Stimulated activated CD4-positive, alpha-beta T cell treated with anti-CD3 and anti-CD28 coated beads, TNF-alpha, amount 100 ng/mL, for 24 hours (primary cell): Measurements from ENCODE around the gene DCTPP1.
A peak's percentile ranks its signal among the peaks of the same experiment; 100 is the strongest.

Experiments used
- DNase-seq, 3 experiments: peaks; one replicate each; pipeline ENCODE4 v3.0.0-alpha.2; 2020; ENCODE audit warnings: low read depth in 3 of 3

Gene DCTPP1

DNA sequence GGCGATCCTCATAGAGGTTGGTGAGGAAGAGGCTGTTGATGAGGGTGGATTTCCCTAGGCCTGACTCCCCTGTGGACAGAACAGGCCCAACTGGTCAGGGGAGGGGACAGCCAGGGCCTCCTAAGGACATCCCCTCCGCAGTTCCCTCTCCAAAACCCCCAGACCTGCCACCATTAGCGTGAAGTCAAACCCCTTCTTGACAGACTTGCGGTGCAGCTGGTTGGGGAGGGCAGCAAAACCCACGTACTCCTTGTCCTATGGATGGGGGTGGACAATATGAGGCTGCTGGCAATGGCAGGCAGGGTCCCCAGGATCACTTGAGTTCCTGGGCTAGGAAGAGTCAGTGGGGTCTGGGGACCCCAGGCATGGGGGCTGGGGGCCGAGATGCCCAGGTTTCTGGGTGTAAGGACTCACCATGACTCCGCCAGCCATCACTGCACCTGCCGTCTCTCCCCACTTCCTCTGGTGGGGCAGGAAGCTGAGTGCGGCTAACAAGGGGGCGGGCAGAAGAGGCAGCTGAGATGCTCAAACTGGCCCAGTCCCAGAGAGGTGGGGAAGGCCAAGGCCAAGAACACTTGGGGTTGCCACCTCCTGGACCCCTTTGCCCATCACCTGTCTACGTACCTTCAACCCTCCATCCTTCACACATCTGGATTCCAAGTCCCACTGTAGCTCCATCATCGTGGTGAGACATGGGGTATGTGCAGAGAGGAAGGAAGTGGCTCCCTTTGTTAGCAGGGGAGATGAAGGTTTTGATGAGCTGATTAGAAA, 47.5 kb downstream of the DCTPP1 start, which contains the start of gene SEPTIN1:
Gene SEPTIN1 (minus strand): TSS at position 451 of the 771 bp plus-strand sequence. CDS start 19 bp downstream, at position 432.
- peak; percentile 53 to 80 (median 58) for DNase-seq

DNA sequence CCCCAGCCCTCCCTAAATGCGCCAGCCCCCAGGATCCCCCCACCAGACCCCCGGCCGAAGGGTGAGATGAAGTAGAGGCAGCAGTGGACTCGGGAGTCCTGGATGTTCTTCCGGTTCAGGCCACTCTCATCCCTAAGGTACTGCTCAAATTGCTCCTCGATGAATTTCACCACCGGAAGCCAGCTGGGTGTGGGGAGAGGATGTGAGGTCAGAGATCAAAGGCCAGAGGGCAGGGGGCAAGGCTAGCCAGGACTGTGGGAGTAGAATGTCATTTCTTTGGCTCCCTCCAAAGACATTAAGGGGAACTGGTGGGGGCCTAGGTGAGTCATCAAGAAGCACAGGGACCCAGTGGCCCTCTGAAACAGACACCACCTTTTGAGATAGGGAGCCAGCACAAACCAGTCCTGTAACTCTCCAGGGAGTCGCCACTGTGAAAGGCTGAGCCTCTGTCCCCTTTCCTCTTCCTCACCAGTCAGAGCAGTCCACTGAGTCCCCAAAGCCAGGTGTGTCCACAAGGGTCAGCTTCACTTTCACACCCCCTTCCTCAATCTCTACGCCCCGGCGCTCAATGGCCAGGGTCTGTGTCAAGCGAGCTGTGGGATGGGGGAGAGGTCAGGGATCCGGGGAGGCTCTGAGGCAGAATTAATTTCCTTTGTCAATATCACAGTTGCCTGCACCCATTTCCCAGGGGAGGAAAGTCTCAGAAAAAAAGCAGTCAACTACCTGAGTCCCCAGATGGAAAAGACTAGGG, 48.4 kb downstream of the DCTPP1 start:
- no peak for DNase-seq

DNA sequence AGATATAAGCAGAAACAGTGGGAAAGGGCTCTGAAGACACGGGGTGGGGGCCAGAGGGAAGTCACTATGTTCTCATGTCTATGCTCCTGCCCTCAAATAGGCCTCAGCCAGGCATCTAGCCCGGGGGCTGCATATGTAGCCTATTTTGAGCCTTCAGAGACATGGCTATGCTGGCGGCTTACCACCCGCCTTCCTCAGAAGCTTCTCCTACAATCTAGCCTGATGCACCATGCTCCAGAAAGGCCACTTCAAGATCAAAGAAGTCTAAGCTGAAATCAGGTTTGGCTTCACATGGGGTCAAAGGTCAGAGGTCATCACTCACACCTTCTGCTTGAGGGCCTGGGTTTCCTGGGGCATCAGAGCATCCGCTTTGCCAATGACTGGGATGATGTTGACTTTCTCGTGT, 49.0 kb downstream of the DCTPP1 start:
- no peak for DNase-seq

DNA sequence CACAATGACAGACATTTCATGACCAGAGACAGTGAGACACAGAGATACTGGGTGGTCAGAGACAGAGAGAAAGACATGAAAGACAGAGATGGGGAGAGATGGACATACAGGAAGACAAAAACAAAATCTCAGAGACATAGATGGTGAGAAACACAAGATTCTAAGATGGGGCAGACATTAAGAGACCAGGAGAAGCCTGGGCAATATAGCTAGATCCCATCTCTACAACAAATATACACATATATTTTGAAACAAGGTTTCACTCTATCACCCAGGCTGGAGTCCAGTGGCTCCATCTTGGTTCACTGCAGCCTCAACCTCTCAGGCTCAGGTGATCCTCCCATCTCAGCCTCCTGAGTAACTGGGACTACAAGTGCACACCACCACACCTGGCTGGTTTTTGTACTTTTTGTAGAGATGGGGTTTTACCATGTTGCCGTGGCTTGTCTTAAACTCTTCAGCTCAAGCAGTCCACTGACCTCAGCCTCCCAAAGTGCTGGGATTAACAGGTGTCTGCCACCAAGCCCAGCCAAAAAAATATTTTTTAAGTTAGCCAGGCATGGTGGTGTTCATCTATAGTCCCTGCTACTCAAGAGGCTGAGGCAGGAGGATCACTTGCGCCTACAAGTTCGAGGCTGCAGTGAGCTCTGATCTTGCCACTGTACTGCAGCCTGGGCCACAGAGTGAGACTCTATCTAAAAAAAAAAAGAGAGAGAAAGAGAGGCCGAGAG, 49.6 kb downstream of the DCTPP1 start:
- no peak for DNase-seq

- no peak for DNase-seq
Observed at GRCh38 chr16:30379158-30379783, 50.6 kb downstream of the DCTPP1 start.

DNA sequence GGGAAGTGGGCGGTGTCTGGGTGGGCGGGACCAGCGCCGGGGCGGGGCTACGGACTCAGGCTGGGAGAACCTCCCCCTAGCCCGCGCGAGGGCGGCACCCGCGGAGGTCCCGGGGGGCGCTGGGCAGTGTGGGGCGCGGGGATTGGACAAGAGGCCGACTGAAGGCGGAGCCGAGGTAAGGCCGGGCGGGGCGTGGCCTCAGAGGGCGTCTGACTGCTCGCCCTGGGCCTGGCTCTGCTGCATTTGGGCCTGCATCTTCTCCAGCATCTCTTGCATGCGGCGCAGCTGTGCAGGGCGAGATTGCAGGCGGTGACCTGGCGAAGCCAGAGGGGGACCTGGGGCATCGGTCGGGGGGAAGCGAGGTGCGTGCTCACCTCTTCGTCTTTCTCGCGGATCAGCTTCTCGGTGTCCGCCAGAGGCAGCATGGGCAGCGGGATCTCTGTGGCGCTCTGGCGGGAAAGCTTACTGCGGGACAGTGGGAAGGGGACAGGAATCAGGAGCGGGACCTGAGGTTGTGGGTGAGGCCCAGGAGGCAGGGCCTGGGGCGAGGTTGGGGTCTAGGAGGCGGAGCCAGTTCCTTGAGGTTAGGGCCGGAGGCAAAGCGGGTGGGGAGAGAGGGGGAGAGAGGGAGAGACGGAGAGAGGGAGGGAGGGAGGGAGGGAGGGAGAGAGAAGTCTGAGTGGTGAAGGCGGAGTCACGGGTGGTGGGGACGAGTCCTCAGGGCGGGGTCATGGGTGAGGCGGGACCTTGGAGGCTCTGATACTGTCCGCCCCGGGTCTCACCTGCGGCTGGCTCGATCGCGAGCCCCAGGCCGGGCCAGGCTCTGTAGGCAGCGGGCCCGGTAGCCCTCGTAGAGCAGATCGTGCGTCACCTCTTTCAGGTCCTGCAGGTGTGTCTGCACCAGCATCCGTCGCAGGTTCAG, 51.3 kb downstream of the DCTPP1 start:
- DNase-seq: peak; percentile 97 to 99 (median 99)

- peak; percentile 62 to 85 (median 71) for DNase-seq
Observed at GRCh38 chr16:30377812-30378235, 52.0 kb downstream of the DCTPP1 start.

GRCh38 chr16:30377050-30377811, 52.6 kb downstream of the DCTPP1 start:
- no peak for DNase-seq

DNA sequence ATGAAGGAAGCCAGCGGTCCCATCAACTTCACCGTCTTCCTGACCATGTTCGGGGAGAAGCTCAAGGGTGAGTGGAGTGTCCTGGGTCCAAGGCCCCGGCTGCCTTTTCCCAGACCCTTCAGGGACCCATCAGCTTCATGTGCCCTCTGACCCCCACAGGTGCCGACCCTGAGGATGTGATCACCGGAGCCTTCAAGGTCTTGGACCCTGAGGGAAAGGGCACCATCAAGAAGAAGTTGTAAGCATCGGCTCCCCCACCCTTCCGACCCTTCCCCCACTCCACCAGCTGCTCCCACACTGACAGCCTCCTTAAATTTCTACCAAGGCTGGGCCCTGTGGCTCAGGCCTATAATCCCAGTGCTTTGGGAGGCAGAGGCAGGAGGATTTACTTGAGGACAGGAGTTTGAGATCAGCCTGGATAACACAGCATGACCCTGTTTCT, 53.3 kb downstream of the DCTPP1 start:
- DNase-seq: no peak

GRCh38 chr16:30375864-30376263, 54.0 kb downstream of the DCTPP1 start:
- no peak for DNase-seq

GRCh38 chr16:30374538-30374937, 55.3 kb downstream of the DCTPP1 start, which contains the start of gene MYL11:
TSS of gene MYL11 (plus strand) at chr16:30374802. CDS start at chr16:30374858, 56 bp downstream.
- no peak for DNase-seq
